Kidney epithelial cell (primary cell): ENCODE data around the gene RYR3. TPM values are rescaled to one million over a fixed set of nuclear protein-coding genes. Genes with fewer than 3 reads are reported as not detected.

Experiments
- DNase-seq: peaks from one replicate; pipeline ENCODE4 v3.0.0-alpha.2; 2010; ENCODE audit warnings: low read depth
- H3K27me3 ChIP-seq: 2 replicates; pipeline ENCODE4 v1.6.0; 2011; ENCODE audit warnings: low read length; ENCODE audit not compliant: control insufficient read depth, insufficient read depth
- H3K36me3 ChIP-seq: 2 replicates; pipeline ENCODE4 v1.5.1; 2011; ENCODE audit warnings: low read length; ENCODE audit not compliant: control insufficient read depth, insufficient read depth
- H3K4me3 ChIP-seq: 2 replicates; pipeline ENCODE4 v1.5.1; 2011; ENCODE audit warnings: low read depth, mild to moderate bottlenecking, control low read depth, low read length
- CTCF ChIP-seq: IDR thresholded peaks from 2 replicates; pipeline ENCODE4 v1.5.1; 2011; ENCODE audit warnings: mild to moderate bottlenecking, moderate library complexity, low read length, control low read depth, inconsistent platforms; ENCODE audit not compliant: insufficient read depth, poor library complexity, severe bottlenecking
- total RNA-seq: library from RNA; depleted of rRNA; stranded (reverse); fragments of >200 nt; gene quantifications from 2 replicates; pipeline ENCODE4 v1.2.3, GENCODE V29; 2015

The RYR3 gene
- total RNA-seq, 1 donor from 2014 or later: 0.50 TPM

- no peak for DNase-seq
- no peak for TF ChIP-seq CTCF
- Histone ChIP-seq H3K27me3 (no peaks in the 10 kb centered on the region), H3K4me3 (no peak overlapping the region), H3K36me3 (no peaks in the 10 kb centered on the region)
These were observed 137.4 kb downstream of the RYR3 start for GRCh38 chr15:33448151-33448550.

- Histone ChIP-seq H3K27me3 (no peaks in the 10 kb centered on the region), H3K36me3 (no peaks in the 10 kb centered on the region), H3K4me3 (no peak overlapping the region)
- TF ChIP-seq CTCF: no peak
- DNase-seq: peak; percentile 47
These were observed 138.3 kb downstream of the RYR3 start for GRCh38 chr15:33448961-33449606.

- H3K4me3 ChIP-seq: no peak overlapping the region
- DNase-seq: no peak
- no peaks in the 10 kb centered on the region for H3K36me3 ChIP-seq
- H3K27me3 ChIP-seq: no peaks in the 10 kb centered on the region
- no peak for TF ChIP-seq CTCF
These were observed 139.0 kb downstream of the RYR3 start for GRCh38 chr15:33449810-33450209.

- Histone ChIP-seq H3K27me3 (no peaks in the 10 kb centered on the region), H3K36me3 (no peaks in the 10 kb centered on the region), H3K4me3 (no peak overlapping the region)
- no peak for TF ChIP-seq CTCF
- no peak for DNase-seq
These were observed 140.6 kb downstream of the RYR3 start for GRCh38 chr15:33451385-33451784.

GRCh38 chr15:33453761-33454160 lies 143.0 kb downstream of the RYR3 start:
- TF ChIP-seq CTCF: no peak
- H3K27me3 ChIP-seq: no peaks in the 10 kb centered on the region
- DNase-seq: peak; percentile 82
- no peak overlapping the region for H3K4me3 ChIP-seq
- H3K36me3 ChIP-seq: no peaks in the 10 kb centered on the region

- DNase-seq: no peak
- no peak for TF ChIP-seq CTCF
- Histone ChIP-seq H3K36me3 (no peaks in the 10 kb centered on the region), H3K4me3 (no peak overlapping the region), H3K27me3 (no peaks in the 10 kb centered on the region)
These were observed 143.6 kb downstream of the RYR3 start for GRCh38 chr15:33454346-33454745.
